NCI-H2081 treated with DMSO at 0.1 percent for 48 hours (cell line): ENCODE data around the gene PDE9A.

ENCODE experiments used
- DNase-seq: peaks from one replicate; lab custom pipeline; 2025; lab: John Stamatoyannopoulos, UW

The PDE9A gene

DNA sequence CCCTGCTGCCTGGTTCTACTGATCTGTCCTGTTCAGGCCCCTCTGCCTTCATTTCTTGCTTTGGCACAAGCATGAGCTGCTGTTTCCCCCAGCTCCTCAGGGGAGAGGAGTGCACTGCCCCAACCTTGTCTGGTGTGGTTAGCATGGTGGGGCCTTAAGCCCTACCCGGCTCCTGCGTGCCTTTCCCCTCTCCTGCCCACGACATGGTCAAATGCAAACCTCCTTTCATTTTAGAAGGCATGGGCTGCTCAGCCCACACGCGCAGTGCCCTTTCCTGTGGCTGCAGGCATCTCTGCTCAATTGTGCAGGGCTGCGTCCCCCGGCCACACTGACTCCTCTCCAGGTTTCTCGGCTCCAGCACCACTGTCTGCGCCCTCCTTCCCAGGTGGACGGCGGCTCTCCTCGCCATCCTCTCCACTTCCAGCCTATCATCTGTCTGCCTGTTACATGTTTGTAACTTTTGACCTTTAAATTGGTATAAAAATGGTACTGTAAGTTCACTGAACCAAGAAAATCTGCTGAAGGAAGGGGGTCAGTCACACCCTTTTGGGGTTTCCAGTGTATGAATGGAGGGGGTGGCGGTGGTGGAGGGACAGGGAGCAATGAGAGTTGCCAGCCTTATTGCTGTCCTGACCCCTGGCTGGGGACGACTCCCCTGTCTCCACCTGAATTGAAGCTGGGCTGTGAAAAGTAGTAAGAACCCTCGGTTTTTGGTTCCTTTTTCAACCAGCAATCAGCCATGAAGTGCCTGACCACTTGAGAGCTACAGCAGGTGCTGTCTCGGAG is 5.1 kb downstream of the PDE9A start:
- no peak for DNase-seq

DNA sequence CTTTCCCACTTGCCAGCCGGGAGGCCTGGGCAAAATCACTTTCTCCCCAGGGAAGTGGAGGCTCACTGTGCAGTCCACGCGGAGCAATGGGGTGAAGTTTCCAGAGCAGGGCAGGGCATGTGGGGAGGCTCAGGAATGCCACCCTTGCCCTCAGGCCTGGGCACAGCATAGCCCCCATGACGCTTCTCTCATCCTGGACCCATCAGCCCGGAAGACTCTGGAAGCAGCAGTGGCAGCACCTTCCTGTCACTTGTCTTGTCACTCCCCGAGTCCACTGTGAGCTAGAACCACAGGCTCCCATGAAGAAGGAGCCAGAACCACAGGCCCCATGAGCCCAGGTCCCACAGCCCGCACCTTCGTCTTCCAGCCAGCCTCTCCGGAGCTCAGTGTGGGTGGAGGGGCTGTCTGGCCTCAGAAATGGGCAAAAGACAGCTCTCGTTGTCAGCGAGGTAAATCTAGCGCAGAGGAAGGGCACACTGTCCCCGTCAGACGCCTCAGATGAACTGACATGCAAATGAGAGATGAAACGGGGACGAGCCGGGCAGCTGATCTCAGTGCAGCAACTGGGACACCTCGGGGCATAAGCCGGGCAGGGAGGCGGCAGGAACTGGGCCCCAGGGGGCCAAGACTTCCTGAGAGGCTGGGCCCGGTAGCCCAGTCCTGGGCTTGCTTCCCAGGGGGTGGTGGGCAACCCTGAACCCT is 6.1 kb downstream of the PDE9A start:
- DNase-seq, result no peak

DNA sequence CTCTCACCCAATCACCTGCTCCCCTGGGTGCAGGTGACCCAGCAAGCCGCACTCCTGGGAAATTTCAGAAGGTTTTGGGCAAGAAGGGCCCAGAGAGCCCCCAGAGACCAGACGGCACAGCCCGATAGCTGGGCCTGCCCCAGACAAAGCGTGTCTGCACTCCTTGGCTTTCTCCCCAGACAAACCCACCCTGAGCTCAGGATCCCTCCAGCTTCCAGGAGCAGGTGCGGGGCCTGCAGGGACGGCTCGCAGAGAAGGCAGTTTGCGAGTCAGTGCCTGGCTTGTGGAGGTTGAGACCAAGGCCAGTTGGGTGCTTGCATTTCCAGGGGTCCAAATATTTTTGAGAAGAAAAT is 6.7 kb downstream of the PDE9A start:
- DNase-seq, result no peak

DNA sequence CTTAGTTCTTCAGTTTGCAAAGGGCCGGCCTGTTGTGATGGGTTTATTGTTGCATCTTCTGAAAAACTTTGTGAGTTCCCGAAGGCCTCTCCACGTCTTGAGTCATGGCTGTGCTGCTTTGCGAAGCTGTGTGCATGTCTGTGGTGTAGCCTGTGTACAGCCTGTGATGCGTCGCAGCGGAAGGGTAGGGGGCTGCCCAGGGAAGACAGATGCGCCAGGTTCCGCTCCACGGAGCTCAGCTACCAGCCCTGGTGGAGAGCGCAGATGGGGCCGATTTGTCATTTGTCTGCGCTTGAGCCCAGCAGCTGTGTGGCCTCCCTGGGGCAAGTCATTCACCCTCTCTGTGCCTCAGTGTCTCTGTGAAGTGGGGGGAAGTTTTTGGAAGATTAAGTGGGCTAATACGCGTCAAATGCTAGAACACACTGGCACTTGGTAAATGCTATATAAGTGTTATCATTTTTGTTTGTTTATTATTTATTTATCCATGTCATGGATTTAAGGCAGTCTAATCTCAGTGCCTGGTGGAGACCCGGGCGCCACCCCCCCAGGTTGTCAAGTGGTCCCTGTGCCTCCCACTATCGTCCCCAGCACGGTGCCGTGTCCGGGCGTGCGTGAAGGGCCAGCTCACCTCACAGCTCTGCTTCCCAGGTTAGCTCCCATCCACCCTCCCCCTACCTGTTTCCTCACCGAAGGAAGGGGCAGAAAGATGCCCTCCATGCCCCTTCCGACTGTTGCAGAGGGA is 8.4 kb downstream of the PDE9A start:
- DNase-seq, result no peak

DNA sequence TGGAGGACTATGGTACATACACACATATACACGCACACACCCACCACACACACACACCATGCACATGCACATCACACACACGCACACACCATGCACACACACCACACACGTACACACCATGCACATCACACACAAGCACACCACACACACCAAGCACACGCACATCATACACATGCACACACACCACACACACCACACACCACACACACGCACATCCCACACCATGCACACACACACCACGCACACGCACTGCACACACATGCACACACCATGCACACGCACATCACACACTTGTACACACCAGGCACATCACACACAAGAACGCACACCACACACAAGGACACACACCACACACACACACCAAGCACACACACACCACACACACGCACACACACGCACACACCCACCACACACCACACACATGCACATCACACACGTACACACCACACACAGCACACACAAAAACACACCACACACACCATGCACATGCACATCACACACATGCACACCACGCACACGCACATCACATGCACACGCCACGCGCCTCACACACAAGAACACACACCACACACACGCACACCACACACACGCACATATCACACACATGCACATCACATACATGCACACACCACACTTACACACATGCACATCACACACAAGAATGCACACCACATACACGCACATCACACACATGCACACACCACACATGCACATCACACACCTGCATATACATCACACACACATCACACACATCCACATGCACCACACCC is 9.2 kb downstream of the PDE9A start:
- DNase-seq, result no peak

DNA sequence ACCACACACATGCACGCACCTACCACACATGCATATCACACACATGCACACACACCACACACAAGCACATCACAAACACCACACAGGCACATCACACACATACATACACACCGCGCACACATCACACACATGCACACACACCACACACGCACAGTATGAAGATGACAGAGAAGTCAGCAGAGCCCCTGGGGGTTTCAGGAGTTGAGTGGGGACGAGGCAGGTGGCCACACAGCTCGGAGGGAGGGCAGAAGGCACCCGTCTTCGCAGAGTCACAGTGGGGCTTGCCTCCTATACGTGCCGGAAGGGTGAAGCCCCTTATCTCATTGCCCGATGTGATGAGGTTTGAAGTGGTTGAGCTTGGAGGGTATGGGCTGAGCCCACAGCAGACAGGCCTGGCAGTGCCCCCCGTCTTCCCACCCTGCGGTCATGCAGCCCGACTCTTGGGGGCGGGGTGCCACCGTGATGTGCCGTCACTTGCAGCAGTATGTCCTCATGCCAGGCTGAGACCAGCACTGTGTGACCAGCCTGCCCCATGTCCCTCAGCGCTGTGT is 9.9 kb downstream of the PDE9A start:
- DNase-seq, result no peak

DNA sequence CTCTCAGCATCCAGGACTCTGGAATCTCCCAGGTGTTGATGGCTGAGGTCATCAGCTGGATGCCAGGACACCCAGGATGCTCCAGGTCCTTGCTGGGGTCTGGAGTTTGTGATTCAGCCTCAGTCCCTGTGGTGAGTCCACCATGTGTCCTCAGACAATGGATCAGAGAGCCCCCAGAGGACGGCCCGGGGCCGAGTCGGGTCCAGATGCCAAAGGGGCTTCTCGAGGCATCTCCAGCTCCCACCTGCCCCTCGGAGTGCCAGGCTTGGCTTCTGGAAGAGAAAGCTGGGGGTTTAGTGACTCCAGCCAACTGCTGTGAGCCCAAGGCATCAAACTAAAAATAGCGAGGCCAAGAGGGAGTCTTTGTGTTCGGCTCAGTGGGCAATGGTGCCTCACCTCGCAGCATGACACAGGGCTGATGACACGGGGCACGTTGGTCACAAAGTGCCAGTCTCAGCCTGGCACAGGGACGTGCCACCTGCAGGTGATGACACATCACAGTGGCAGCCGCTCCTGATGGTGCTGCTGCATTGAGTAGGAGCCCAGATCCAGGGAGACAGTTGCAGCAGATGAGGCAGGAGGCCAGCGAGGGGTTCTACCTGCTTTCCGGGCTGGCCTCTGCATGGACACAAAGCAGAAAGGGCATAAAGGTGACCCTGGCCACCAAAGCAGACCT is 10.6 kb downstream of the PDE9A start:
- DNase-seq, result no peak

DNA sequence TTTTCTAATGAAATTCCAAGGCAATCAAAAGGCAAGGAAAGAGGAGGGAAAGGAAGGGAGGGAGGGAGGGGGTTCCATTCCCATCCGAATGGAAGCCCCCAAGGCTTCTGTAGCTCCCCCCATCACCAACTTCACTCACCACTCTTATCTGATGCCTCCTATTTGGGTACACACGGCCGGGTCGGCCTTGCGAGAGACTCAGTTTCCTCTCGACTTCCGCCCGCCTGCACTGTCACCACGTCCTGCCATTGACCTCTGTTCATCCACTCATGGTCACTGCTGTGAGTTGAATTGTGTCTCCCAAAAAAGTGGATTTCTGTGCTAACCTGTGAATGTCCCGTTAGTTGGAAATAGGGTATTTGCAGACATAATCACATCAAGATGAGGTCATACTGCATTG is 11.2 kb downstream of the PDE9A start:
- DNase-seq, result no peak

DNA sequence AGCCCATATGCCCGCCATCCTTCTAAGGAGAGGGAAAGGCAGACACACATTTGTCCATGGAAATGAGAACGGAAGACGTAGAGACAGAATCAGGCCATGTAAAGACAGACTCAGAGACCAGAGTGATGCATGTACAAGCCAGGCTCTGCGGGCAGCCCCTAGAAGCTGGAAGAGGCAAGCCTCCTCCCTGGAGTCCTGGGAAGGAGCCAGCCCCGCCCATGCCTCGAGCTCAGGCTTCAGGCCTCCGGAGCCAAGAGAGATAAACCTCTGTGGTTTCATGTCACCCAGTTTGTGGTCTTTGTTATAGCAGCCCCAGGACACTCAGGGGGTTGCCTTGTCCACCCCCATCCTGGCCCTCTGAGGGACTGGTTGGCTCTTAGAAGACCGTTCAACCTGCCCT is 11.6 kb downstream of the PDE9A start:
- no peak for DNase-seq

DNA sequence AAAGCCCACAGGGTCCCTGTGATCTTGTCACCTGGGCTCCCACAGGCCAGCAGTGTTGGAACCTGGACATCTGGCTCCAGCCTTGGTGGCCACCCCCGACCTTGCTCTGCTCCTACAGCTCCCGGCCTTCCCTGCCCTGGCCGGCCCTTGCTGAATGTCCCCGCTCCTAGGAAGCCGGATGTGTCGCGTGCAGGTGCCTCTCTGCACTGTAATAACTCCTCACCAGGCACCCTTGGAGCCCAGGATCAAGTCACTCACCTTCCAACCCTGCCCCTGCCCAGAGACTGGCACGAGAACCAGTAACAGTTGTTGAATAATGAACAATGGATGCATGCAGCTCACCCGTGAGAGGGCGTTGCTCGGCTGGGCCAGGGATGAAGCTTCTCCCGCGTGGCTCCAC is 12.1 kb downstream of the PDE9A start:
- no peak for DNase-seq

DNA sequence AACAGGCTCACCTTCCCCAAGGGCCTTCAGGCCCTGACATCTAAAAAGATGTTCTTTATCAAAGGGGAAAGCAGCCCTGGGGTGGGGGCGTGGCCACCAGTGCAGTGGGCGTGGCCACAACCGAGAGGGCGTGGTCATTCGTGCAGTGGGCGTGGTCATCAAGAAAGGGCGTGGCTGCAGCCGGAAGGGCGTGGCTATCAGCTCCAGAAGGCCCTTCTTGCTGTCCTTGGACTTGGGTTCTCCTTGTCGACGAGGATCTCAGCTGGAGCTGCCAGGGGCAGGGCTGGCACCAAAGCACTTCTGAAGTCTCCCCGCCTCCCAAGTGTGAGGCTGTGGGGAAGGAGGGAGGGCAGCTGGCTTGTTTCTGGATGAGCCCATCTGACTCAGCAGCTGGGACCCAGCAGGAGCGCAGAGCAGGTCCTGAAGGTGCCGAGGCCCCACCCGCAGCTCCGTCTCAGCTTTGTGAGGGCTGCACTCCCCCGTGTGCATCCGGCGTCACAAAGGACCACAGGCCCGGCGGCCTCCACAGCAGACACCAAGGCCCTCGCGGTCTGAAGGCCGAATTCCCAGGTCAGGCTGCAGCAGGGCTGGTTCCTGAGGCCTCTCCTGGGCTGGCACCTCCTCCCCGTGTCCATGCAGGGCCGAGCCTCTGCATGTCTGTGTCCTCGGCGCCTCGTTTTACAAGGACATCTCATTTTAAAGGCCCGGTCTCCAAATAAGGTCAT is 12.8 kb downstream of the PDE9A start:
- DNase-seq, result no peak

DNA sequence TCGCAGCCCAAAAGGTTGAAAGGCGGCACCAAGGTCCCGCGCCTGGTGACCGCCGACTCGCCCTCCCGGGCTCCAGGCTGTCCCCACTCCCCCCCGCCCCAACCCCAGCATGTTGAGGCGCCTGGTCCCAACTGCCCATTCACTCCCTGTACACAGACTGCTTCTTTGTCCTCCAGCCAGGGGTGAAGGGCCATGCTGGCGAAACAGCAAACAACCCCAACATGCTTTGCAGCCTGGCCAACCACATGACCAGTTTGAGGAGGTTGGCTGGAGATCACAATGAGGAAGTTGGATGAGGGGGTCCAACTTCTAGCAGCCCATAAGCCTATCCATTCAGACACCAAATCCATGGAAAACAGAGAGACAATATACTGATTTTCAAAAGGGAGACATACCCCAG is 13.5 kb downstream of the PDE9A start:
- DNase-seq, result no peak

DNA sequence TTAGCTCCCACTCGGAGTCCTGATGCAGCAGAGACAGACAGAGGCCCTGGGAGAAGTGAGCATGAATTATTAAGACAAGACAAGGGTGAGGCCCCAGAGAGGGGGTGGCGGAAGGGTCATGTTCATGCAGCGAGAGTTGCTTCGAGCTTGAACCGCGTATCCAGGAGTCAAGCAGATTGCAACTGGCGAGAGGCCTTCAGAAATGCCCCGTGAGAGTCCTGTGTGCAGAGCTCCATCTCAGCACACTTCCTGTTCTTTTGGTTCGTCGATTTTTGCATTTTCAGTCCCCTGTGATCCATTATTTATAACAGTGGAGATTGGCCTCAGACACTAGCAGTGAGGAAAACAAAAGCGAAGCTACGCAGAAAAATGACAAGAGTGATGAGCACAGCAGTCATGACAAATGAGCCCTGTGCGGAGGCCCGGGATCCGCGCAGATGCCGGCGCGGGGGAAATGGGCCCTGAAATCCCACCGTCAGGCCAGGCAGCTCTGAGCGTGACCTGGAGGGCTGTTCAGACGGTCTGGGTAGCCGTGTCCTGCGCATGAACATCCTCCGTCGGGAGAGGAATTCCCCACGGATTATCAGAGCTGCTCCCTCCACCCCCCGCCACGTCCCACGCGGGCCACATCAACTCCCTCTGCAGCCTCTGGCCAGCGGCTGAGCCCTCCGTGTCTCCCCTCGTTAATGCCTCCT is 15.0 kb downstream of the PDE9A start:
- DNase-seq, result no peak

DNA sequence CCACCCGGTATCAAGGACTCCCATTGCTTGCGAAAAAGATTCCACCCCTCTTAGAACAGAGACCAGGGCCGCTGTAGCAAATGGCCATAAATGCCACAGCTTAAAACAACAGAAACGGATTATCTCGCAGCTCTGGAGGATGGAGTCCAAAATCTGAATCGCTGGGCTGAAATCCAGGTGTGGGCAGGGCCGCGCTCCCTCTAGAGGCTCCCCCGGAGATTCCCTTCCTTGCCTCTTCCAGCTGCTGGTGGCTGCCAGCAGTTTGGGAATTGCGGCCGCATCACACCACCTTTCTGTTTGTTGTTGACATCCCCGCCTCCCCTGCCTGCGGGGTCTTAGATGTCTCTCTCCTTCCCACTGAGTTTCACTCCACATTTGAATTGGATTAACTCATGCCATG is 15.6 kb downstream of the PDE9A start:
- no peak for DNase-seq

DNA sequence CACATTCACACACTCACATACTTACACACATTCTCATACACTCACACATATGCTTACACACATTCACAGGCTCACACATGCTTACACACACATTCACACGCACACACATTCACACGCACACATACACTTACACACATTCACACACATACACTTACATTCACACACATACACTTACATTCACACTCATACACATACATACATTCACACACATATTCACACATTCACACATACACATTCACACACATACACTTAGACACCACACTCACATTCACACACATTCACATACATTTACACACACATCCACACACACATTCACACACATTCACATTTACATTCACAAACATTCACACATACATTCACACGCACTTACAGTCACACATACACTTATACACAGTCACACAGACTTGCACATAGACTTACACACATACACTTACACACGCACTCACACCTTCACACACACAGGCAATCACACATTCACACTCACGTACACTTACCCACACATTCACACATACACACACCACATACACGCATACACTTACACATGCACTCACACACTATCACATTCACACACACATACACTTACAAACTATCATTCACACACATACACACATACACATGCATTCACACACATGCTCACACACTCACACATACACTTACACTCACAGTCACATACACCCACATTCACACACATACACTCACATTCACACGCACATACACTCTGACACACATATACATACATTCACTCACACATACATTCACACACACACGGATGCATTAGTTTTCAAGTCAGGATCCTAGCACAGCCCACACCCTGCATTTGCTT is 16.8 kb downstream of the PDE9A start:
- DNase-seq, result no peak

DNA sequence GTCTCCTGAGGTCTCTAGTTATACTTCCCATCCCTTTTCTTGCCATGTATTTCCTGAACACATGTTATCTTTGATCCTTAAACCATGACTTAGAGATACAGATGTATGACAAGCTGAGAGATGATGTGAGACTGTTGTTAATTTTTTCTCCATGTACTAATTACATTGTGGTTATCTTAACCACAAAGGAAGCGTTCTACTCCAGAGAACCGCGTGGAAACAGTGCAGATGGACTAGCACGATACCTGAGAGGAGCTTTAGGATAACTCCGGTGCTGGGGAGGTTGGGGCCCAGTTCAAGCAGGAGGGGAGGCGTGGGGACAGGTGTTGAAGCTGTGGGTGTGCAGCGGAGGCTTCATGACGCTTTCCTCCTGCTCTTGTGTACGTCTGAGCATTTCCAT is 17.5 kb downstream of the PDE9A start:
- DNase-seq, result no peak

DNA sequence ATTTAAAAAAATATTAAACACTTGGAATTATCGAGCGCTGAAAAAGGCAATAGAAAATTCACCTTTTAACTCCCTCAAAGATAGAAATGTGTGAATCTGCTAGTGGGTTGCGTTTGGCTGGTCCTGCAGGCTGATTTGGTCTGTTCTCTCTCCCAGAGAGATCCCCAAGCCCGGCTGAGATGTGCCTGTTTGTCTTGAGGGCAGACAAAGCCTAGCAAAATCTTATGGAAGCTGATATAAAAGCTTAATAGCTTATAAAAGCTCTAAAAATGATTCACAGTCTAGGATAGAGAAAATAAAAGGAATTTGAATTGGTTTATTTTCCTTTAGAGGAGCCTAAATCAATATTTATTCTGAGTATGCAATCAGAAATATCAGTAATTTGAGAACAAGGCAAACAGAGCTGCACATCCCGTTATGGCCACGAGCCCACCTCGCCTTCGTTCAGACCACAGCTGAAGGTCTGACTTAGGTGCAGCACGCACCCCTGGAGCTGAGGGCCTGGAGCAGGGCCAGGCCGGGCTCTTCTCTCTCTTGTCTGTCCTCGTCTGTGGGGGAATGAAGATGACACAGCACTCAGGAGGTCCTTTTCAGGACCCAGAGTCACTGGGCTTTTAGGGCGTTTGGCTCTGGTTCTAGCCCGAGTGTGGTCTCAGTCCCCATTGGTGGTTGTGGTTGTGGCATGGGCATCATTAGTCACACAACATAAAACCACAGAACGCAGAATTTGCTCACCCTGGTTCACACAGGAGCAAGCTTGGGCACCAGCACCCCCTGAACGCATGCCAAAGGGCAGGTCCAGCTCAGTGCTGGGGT is 18.6 kb downstream of the PDE9A start:
- DNase-seq, result peak; percentile 6

DNA sequence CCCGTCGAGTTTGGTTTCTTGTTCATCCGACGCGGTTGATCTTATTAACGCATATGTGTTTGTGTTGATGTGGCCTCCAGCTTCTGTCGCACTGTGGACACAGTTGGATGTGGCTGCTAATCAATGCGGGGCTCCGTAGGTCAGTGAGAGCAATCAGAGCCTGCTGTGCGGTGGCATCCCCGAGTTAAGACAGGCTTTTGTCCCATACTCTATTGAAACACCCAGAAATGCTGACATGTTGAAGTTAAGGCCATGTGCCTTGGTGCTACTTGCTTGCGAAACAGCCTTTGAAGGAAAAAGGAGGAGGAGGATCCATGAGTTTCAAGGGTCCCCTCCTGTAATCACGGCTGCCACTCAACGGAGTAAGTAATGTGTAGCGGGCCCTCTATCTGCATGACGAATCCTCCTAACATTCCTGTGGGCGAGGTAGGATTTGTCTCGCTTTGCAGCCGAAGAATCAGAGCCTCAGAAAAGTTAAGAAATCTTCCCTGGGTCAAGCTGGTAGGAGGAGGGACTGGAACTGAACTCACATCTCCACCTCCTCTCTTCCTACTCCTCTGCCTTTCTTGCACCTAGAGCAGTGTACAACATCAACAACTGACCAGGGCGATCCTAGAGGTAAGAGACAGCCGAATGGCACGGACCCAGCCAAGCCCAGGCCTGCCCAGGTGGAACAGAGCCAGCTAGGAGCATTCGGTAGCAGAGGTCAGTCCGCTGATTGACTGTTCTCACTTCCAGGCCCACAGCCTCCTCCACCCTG is 19.5 kb downstream of the PDE9A start:
- no peak for DNase-seq
